Fibroblast of pulmonary artery (primary cell): ENCODE measurements around the gene CCDC137.

Experiments
- DNase-seq: peaks from one replicate; pipeline ENCODE4 v3.0.0-alpha.2; 2010; ENCODE audit warnings: low read depth
- H3K4me3 ChIP-seq: replicated peaks from 2 replicates; pipeline ENCODE4 v1.5.1; 2011; ENCODE audit warnings: low read depth, mild to moderate bottlenecking, control low read depth, low read length, moderate library complexity
- CTCF ChIP-seq: IDR thresholded peaks from 2 replicates; pipeline ENCODE4 v1.5.1; 2011; ENCODE audit warnings: mild to moderate bottlenecking, control low read depth, low read length, inconsistent platforms; ENCODE audit errors: missing control alignments

The CCDC137 gene

GRCh38 chr17:81706232-81706611 lies 39.7 kb downstream of the CCDC137 start:
- H3K4me3 ChIP-seq, result no peak overlapping the region
- no peak for DNase-seq
- TF ChIP-seq CTCF, result no peak

- TF ChIP-seq CTCF, result no peak
- H3K4me3 ChIP-seq, result no peak overlapping the region
- DNase-seq, result no peak
These were observed 40.5 kb downstream of the CCDC137 start for GRCh38 chr17:81706757-81707624.

- no peak for DNase-seq
- TF ChIP-seq CTCF, result no peak
- no peak overlapping the region for H3K4me3 ChIP-seq
These were observed 41.4 kb downstream of the CCDC137 start for GRCh38 chr17:81707725-81708646.

- DNase-seq, result no peak
- no peak for TF ChIP-seq CTCF
- no peak overlapping the region for H3K4me3 ChIP-seq
These were observed 42.2 kb downstream of the CCDC137 start for GRCh38 chr17:81708739-81709185.

GRCh38 chr17:81710514-81711308 lies 44.2 kb downstream of the CCDC137 start:
- H3K4me3 ChIP-seq, result no peak overlapping the region
- peak; percentile 29 for DNase-seq
- no peak for TF ChIP-seq CTCF

GRCh38 chr17:81711814-81712467 lies 45.4 kb downstream of the CCDC137 start, which contains the start of gene SLC25A10:
Gene SLC25A10 (plus strand): TSS chr17:81712284. CDS start chr17:81712427, 143 bp downstream.
- peak; percentile 68 for DNase-seq

More at GRCh38 chr17:81711814-81712467, 45.4 kb downstream of the CCDC137 start, which contains the start of gene SLC25A10:
- no peak for TF ChIP-seq CTCF
- H3K4me3 ChIP-seq, result peak within 1 kb of the TSS; percentile 58
